Measurements from ENCODE around the gene ZNF26.

Gene ZNF26

DNA sequence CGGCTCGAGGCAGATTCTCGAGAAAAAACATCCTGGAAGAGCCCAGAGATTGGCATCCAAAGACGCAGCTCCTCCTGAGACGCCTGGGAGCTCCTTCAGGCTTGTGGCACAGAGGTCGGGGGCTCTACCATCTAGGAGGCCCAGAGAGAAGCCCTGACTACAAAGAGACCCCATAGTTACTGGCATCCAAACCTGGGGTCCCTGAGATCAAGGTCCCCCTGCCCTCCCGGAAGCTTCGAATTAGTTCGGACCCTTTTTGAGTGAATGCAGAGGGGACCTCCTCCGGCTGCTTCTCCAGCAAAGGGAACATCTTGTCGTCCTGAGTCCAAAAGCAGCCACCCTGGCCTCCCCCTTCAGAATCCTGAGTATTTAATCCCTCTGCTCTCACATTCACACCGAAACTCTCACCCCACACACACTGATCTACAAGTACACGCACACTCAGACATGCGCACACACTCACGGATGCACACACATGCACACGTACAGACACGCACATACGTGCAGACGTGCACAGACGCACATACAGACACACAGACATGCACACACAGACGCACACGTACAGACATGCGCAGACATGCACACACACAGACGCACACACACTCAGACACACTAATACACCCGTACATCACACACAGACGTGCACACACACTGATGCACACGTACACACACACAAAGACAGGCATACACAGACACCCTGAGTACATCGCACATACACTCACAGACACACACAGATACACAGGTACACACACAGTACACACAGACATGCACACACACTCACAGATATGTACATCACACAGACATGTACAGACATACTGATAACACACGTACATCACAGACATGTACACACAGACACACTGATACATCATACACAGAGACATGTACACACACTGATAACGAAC, 36.0 kb upstream of the ZNF26 start:
- Histone ChIP-seq H3K4me3 (ENCODE audit: low read depth in 1 of 2, low read length in 2 of 2) (no peak overlapping the region), H3K27ac (ENCODE audit: low read length) (no peak overlapping the region), H2AFZ (ENCODE audit: low read depth, low read length) (no peak overlapping the region), H4K20me1 (ENCODE audit: insufficient read depth, low read length) (no peaks in the 10 kb centered on the region), H3K4me2 (ENCODE audit: insufficient read depth, low read length) (no peak overlapping the region), H3K36me3 (ENCODE audit: insufficient read depth, low read length) (peaks cover 62% of the 10 kb centered on the region), H3K27me3 (ENCODE audit: insufficient read depth, low read length, poor library complexity) (no peaks in the 10 kb centered on the region), H3K4me1 (ENCODE audit: insufficient read depth, low read length) (peaks cover 9% of the 10 kb centered on the region), H3K9ac (ENCODE audit: low read depth, low read length) (no peak overlapping the region), H3K9me3 (ENCODE audit: insufficient read depth, low read length, severe bottlenecking) (peaks cover 72% of the 10 kb centered on the region), H3K79me2 (ENCODE audit: insufficient read depth, low read length) (peaks cover 64% of the 10 kb centered on the region)
- DNase-seq = no peak
- ATAC-seq (ENCODE audit: insufficient read depth, low read depth) = no peak
- no peak for TF ChIP-seq EZH2 (IDR thresholded peaks at IDR 0.05; ENCODE audit: borderline replicate concordance, low read depth, low read length, severe bottlenecking)
- TF ChIP-seq, protein P1, sequence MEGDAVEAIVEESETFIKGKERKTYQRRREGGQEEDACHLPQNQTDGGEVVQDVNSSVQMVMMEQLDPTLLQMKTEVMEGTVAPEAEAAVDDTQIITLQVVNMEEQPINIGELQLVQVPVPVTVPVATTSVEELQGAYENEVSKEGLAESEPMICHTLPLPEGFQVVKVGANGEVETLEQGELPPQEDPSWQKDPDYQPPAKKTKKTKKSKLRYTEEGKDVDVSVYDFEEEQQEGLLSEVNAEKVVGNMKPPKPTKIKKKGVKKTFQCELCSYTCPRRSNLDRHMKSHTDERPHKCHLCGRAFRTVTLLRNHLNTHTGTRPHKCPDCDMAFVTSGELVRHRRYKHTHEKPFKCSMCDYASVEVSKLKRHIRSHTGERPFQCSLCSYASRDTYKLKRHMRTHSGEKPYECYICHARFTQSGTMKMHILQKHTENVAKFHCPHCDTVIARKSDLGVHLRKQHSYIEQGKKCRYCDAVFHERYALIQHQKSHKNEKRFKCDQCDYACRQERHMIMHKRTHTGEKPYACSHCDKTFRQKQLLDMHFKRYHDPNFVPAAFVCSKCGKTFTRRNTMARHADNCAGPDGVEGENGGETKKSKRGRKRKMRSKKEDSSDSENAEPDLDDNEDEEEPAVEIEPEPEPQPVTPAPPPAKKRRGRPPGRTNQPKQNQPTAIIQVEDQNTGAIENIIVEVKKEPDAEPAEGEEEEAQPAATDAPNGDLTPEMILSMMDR (IDR thresholded peaks at IDR 0.05; ENCODE audit: borderline replicate concordance, extremely low read depth, low read length, poor library complexity, severe bottlenecking) = no peak

DNA sequence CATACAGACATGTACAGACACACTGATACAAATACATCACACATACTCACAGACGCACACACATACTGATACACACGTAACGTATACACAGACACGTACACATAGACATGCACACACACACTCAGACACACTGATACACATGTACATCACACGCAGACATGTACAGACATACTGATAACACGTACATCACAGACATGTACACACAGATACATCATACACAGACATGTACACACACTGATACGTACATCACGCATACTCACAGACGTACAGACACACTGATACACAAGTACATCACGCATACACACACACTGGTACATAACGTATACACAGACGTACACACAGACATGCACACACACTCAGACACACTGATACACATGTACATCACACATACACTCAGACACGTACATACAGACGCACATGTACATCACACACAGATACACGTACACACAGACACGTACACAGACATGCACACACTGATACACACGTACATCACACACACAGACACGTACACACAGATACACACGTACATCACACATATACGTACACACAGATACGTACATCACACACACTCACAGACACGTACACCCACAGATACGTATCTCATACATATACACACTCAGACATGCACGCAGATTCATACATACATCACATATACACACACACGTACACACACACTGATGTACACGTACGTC, 35.2 kb upstream of the ZNF26 start:
- Histone ChIP-seq H3K4me2 (ENCODE audit: insufficient read depth, low read length) (no peak overlapping the region), H3K9me3 (ENCODE audit: insufficient read depth, low read length, severe bottlenecking) (peaks cover 66% of the 10 kb centered on the region), H2AFZ (ENCODE audit: low read depth, low read length) (no peak overlapping the region), H3K4me3 (ENCODE audit: low read depth in 1 of 2, low read length in 2 of 2) (peak overlapping the region in 1 of 2 experiments; percentile 10; a peak in 1 of 4 replicates), H3K9ac (ENCODE audit: low read depth, low read length) (no peak overlapping the region), H3K4me1 (ENCODE audit: insufficient read depth, low read length) (peaks cover 13% of the 10 kb centered on the region), H3K36me3 (ENCODE audit: insufficient read depth, low read length) (peaks cover 54% of the 10 kb centered on the region), H3K27ac (ENCODE audit: low read length) (no peak overlapping the region), H3K79me2 (ENCODE audit: insufficient read depth, low read length) (peaks cover 69% of the 10 kb centered on the region), H3K27me3 (ENCODE audit: insufficient read depth, low read length, poor library complexity) (no peaks in the 10 kb centered on the region), H4K20me1 (ENCODE audit: insufficient read depth, low read length) (no peaks in the 10 kb centered on the region)
- no peak for ATAC-seq (ENCODE audit: insufficient read depth, low read depth)
- TF ChIP-seq, protein P1 (IDR thresholded peaks at IDR 0.05; ENCODE audit: borderline replicate concordance, extremely low read depth, low read length, poor library complexity, severe bottlenecking) = no peak
- no peak for TF ChIP-seq EZH2 (IDR thresholded peaks at IDR 0.05; ENCODE audit: borderline replicate concordance, low read depth, low read length, severe bottlenecking)
- DNase-seq = no peak

DNA sequence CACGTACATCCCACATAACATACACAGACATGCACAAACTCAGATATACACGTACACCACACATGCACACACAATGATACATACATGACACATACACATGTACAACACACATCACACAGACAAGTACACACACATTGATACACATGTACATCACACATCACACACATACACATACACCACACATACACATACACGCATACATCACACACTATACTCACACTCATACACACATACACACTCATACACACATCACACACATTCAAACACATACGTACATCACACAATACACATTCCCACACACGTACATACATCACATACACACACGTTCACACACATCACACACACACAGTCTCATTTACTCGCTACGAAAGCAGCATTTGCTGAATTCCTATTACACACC, 34.5 kb upstream of the ZNF26 start:
- peaks cover 74% of the 10 kb centered on the region for H3K79me2 ChIP-seq (ENCODE audit: insufficient read depth, low read length)
- H3K9me3 ChIP-seq (ENCODE audit: insufficient read depth, low read length, severe bottlenecking) = peaks cover 61% of the 10 kb centered on the region
- peak overlapping the region in 1 of 2 experiments; percentile 10; a peak in 1 of 4 replicates for H3K4me3 ChIP-seq (ENCODE audit: low read depth in 1 of 2, low read length in 2 of 2)
- H3K9ac ChIP-seq (ENCODE audit: low read depth, low read length) = no peak overlapping the region
- H2AFZ ChIP-seq (ENCODE audit: low read depth, low read length) = no peak overlapping the region
- H3K27me3 ChIP-seq (ENCODE audit: insufficient read depth, low read length, poor library complexity) = no peaks in the 10 kb centered on the region
- no peak overlapping the region for H3K4me2 ChIP-seq (ENCODE audit: insufficient read depth, low read length)
- H3K4me1 ChIP-seq (ENCODE audit: insufficient read depth, low read length) = peaks cover 15% of the 10 kb centered on the region
- DNase-seq (no peak), ATAC-seq (ENCODE audit: insufficient read depth, low read depth) (no peak)
- TF ChIP-seq, protein P1 (IDR thresholded peaks at IDR 0.05; ENCODE audit: borderline replicate concordance, extremely low read depth, low read length, poor library complexity, severe bottlenecking) = no peak
- TF ChIP-seq EZH2 (IDR thresholded peaks at IDR 0.05; ENCODE audit: borderline replicate concordance, low read depth, low read length, severe bottlenecking) = no peak
- H3K27ac ChIP-seq (ENCODE audit: low read length) = no peak overlapping the region
- H3K36me3 ChIP-seq (ENCODE audit: insufficient read depth, low read length) = peaks cover 47% of the 10 kb centered on the region
- no peaks in the 10 kb centered on the region for H4K20me1 ChIP-seq (ENCODE audit: insufficient read depth, low read length)
